ENCODE results near the gene CES1.
A peak's percentile ranks its signal among the peaks of the same experiment; 100 is the strongest.
"Not testable (repeated sequence)": the region's sequence is repeated elsewhere in the genome, so short reads cannot be mapped to it uniquely, and the experiment has no call there.

Gene CES1

DNA sequence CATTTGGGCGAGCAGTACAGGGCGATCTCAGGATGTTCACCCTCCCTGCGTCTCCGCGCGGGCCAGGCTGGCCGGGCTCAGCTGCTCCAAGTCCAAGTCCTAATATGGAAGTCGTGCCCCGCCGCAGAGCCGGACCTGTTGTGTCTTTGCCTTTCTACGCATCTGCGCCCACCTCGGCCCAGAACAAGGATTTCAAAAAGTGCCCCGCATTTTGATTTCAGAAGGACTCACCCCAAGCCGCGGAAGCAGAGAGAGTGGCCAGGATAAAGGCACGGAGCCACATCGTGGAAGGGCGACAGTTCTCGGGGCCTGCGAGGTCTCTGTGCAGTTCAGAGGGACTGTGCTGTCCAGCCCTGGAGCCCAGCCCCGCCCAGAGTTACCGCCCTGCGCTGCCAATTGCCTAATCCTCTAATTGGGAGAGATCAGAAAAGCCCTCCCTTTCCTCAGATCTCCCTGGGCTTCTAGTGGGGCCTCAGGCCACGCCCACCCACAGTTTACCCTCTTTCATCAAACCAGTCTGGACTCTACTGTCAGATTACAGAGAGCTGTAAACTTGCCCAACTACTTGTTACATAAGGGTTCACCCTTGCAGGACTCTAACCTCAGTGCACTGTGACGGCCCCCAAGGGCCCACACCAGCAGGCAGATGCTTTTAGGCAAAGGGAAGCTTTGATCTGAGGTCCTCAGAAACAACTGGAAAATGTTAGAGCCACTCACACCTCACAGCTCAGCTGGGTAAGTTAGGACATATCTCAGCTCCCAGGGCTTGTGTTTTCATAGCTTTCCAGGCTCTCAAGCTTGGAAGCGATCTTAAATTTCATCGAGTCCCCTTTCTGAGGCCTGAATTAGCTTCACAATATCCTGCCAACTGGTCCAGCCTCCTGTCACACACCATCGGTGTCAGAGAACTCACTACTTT lies at the start of gene CES1:
CES1 (minus strand) TSS at position 324 of the 919 bp plus-strand sequence; CDS start at position 283, 41 bp downstream.
- Histone ChIP-seq H3K9ac (ENCODE audit: low read length) (no peak within 1 kb of the TSS), H3K4me1 (ENCODE audit: control insufficient read depth, insufficient read depth, low read length) (no peaks in the 10 kb centered on the region), H3K4me3 (ENCODE audit: low read length) (peak within 1 kb of the TSS; percentile 34), H3K36me3 (ENCODE audit: control insufficient read depth, insufficient read depth, low read length) (no peaks in the 10 kb centered on the region), H3K27ac (ENCODE audit: low read depth, low read length) (peak within 1 kb of the TSS; percentile 78), H3K27me3 (ENCODE audit: control insufficient read depth, insufficient read depth, low read length) (no peaks in the 10 kb centered on the region)

DNA sequence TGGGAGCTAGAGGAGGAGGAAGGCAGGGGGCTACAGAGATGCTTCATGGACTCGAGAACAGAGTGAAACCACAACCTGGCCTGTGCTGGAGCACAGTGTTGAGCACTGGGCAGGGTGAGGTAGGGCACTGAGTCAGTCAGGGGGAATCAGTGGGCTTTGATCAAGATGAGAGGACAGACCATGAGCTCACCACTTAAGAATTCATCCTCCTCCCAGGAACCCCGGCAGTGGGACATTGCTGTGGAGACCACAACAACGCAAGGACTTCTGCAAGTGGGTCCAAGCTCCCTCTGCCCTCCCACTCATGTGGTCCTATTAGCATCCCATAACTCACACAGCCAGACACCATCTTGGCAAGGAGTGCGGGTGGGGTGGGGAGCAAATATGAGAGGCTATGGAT lies 44.0 kb upstream of the CES1 start:
- Histone ChIP-seq H3K4me3 (ENCODE audit: low read length) (no peak overlapping the region), H3K36me3 (ENCODE audit: control insufficient read depth, insufficient read depth, low read length) (no peaks in the 10 kb centered on the region), H3K27me3 (ENCODE audit: control insufficient read depth, insufficient read depth, low read length) (no peaks in the 10 kb centered on the region), H3K27ac (ENCODE audit: low read depth, low read length) (no peak overlapping the region), H3K4me1 (ENCODE audit: control insufficient read depth, insufficient read depth, low read length) (no peaks in the 10 kb centered on the region), H3K9ac (ENCODE audit: low read length) (no peak overlapping the region)

DNA sequence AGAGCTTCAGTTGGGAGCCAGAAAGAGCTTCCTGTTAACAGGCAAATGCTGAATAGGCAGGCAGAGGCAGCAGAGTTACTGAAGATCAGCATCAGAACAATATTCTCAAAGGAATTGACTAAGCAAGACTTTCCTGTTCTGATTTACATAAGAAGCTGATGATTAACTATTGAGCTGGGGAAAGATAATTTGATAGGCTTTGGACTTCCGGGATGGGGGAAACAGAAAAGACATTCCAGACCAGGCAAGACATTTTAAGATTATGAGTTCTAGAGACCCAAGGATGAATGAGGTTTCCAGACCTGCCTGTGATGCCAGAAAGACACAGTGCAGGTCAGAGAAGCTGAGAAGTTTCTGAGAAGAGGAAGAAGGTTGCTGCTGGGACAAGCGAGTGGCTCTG lies 42.4 kb upstream of the CES1 start, which contains the start of gene CES5A:
CES5A (minus strand) TSS at position 101 of the 400 bp plus-strand sequence. CDS start 152 bp downstream, outside the sequence.
- H3K4me3 ChIP-seq (ENCODE audit: low read length) = no peak within 1 kb of the TSS
- no peaks in the 10 kb centered on the region for H3K4me1 ChIP-seq (ENCODE audit: control insufficient read depth, insufficient read depth, low read length)
- no peak within 1 kb of the TSS for H3K9ac ChIP-seq (ENCODE audit: low read length)
- no peaks in the 10 kb centered on the region for H3K27me3 ChIP-seq (ENCODE audit: control insufficient read depth, insufficient read depth, low read length)
- no peaks in the 10 kb centered on the region for H3K36me3 ChIP-seq (ENCODE audit: control insufficient read depth, insufficient read depth, low read length)
- no peak within 1 kb of the TSS for H3K27ac ChIP-seq (ENCODE audit: low read depth, low read length)

DNA sequence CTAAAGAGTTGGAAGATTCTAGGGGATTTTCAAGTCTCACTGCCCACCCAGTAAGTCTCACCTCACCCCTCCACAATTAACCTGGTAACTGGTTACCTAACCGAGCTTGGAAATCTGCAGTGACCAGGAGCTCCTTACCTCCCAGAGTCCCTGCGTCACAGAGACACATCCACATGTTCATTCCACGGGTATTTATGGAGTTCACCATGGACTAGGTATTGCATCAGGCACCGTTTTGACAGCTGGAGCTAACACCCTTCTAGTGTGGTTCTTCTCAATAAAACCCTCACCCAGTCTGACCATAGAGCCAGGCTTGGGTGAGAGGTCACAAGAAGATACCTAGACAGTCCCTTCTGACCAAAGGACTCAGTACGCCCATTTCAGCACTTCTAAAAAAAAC lies 40.2 kb upstream of the CES1 start:
- Histone ChIP-seq H3K27me3 (ENCODE audit: control insufficient read depth, insufficient read depth, low read length) (no peaks in the 10 kb centered on the region), H3K4me1 (ENCODE audit: control insufficient read depth, insufficient read depth, low read length) (no peaks in the 10 kb centered on the region), H3K36me3 (ENCODE audit: control insufficient read depth, insufficient read depth, low read length) (no peaks in the 10 kb centered on the region), H3K4me3 (ENCODE audit: low read length) (no peak overlapping the region), H3K9ac (ENCODE audit: low read length) (no peak overlapping the region), H3K27ac (ENCODE audit: low read depth, low read length) (no peak overlapping the region)

DNA sequence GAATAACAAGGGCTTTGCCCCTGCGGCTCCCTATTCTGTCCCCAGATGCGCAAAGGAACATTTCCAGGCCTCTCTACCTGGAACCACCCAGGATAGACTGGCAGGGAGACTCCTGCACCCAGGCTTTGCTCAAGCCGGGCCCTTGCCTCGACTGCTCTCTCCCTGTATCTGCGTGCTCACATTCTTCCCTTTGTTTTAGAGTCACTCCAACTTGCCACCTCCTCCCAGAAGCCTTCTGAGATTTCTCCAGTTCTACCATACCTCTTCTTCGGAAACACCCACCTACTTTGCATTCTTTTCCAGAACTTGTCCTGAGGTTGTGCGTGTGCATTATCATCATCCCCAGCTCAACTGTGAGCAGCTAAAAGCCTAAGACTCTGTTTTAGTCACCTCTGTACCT lies 39.2 kb upstream of the CES1 start:
- no peaks in the 10 kb centered on the region for H3K27me3 ChIP-seq (ENCODE audit: control insufficient read depth, insufficient read depth, low read length)
- no peak overlapping the region for H3K27ac ChIP-seq (ENCODE audit: low read depth, low read length)
- no peaks in the 10 kb centered on the region for H3K36me3 ChIP-seq (ENCODE audit: control insufficient read depth, insufficient read depth, low read length)
- H3K9ac ChIP-seq (ENCODE audit: low read length) = no peak overlapping the region
- no peaks in the 10 kb centered on the region for H3K4me1 ChIP-seq (ENCODE audit: control insufficient read depth, insufficient read depth, low read length)
- H3K4me3 ChIP-seq (ENCODE audit: low read length) = no peak overlapping the region

DNA sequence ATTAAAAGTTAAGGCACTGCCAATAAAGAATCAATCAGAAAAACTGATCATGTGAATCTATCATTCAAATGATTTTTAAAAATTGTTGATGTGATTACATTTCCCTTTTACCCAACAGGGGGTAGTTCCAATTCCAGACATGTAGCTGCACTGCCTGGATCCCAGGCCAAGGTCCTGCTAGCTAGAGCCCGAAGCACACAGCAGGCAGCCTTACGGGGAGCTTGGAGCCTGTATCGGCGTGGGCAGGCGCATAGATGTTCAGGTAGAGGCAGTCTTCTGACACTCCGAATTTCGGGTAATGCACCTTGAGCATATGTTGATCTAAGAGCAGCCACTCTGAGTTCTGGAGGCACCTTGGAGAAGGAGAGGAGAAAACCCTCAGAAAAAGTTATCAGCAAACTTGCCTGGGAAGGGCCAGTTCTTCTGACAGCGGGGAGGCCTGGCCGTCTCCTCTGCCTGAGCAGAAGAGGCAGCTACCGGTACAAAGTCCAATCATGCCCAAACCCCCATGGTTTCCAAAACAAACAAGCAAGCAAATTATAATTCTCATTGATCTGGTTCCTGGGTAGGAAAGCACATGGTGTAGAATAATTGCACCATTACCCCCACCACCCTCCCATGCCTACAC lies 38.6 kb upstream of the CES1 start:
- no peak overlapping the region for H3K9ac ChIP-seq (ENCODE audit: low read length)
- no peaks in the 10 kb centered on the region for H3K36me3 ChIP-seq (ENCODE audit: control insufficient read depth, insufficient read depth, low read length)
- H3K27ac ChIP-seq (ENCODE audit: low read depth, low read length) = no peak overlapping the region
- H3K27me3 ChIP-seq (ENCODE audit: control insufficient read depth, insufficient read depth, low read length) = no peaks in the 10 kb centered on the region
- no peak overlapping the region for H3K4me3 ChIP-seq (ENCODE audit: low read length)
- H3K4me1 ChIP-seq (ENCODE audit: control insufficient read depth, insufficient read depth, low read length) = no peaks in the 10 kb centered on the region

DNA sequence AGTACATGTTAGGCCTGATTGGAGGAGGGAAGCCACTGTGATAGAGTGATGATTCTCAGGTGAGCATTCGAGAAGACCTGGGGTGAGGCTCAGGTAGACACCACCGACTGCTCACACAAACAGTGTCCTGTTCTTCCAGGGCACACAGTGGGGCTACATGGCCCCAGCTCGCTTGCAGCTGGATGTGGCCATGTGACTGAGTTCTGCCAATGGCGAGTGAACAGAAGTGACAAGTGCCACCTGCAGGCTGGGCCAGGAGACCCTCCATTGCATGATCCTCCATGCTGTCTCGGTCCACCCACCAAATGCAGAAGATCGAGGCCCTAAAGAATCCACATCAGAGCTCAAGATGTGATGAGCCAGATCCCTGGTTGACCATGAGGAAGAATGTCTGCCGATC lies 36.1 kb upstream of the CES1 start:
- Histone ChIP-seq H3K4me1 (ENCODE audit: control insufficient read depth, insufficient read depth, low read length) (no peaks in the 10 kb centered on the region), H3K27me3 (ENCODE audit: control insufficient read depth, insufficient read depth, low read length) (no peaks in the 10 kb centered on the region), H3K27ac (ENCODE audit: low read depth, low read length) (no peak overlapping the region)

DNA sequence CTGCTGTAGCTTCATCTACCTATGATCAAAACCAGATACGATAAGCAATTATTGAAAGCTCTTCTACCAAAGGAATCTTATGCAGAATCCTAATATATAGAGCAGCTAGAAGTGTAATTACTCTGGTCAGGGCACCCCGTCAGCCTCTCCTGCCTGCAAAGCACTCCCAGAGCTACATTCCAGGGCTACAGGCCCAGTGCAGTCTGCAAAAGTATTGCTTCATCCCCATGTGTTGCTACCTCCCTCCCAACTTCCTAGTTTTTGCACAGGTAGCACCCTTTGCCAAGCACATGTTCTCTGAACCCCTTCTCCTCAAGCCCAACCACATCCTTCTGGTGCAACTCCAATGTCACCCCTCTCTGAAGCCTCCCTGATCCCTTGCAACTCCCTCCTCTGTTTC lies 35.2 kb upstream of the CES1 start:
- Histone ChIP-seq H3K4me1 (ENCODE audit: control insufficient read depth, insufficient read depth, low read length) (no peaks in the 10 kb centered on the region), H3K4me3 (ENCODE audit: low read length) (no peak overlapping the region), H3K36me3 (ENCODE audit: control insufficient read depth, insufficient read depth, low read length) (no peaks in the 10 kb centered on the region), H3K9ac (ENCODE audit: low read length) (no peak overlapping the region), H3K27me3 (ENCODE audit: control insufficient read depth, insufficient read depth, low read length) (no peaks in the 10 kb centered on the region), H3K27ac (ENCODE audit: low read depth, low read length) (no peak overlapping the region)

More for the DNA sequence above, 36.1 kb upstream of the CES1 start:
- no peaks in the 10 kb centered on the region for H3K36me3 ChIP-seq (ENCODE audit: control insufficient read depth, insufficient read depth, low read length)
- no peak overlapping the region for H3K9ac ChIP-seq (ENCODE audit: low read length)
- no peak overlapping the region for H3K4me3 ChIP-seq (ENCODE audit: low read length)

DNA sequence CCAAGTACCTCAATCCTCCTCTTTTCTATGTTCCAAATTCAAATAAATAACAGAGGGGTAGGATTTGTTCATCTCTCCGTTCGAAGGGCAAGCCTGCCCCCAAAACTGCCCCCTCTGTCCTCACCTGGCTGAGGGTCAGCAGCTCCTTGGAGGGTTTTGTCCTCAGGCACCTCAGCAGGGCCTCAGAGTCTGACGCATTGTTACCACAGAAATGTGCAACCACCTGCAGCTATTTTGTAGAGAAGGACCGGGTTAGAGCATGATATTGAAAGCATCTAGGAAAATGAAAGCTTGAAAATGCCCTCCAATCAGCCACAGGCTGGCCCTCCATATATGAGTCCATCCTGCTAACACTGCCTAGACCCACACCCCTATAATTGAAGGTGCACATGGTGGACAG lies 28.4 kb upstream of the CES1 start:
- H3K9ac ChIP-seq (ENCODE audit: low read length) = no peak overlapping the region
- H3K4me3 ChIP-seq (ENCODE audit: low read length) = no peak overlapping the region
- H3K36me3 ChIP-seq (ENCODE audit: control insufficient read depth, insufficient read depth, low read length) = no peaks in the 10 kb centered on the region
- no peaks in the 10 kb centered on the region for H3K4me1 ChIP-seq (ENCODE audit: control insufficient read depth, insufficient read depth, low read length)
- no peak overlapping the region for H3K27ac ChIP-seq (ENCODE audit: low read depth, low read length)
- no peaks in the 10 kb centered on the region for H3K27me3 ChIP-seq (ENCODE audit: control insufficient read depth, insufficient read depth, low read length)

DNA sequence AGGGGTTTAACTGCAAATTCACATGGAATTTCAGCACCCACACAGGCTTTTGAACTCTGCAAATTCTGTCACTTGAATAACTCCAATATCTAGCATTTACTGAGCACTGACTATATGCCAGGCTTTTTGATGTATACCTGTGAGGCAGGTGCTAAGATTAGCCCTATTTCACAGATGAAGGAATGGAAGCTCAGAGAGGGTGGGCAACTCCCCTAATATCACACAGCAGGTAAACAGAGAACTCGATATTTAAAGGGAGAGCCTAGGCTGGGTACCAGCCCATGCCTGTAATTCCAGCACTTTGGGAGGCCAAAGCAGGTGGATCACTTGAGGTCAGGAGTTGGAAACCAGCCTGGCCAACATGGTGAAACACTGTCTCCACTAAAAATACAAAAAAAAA lies 24.8 kb upstream of the CES1 start:
- not testable (repeated sequence) for H3K36me3 ChIP-seq (ENCODE audit: control insufficient read depth, insufficient read depth, low read length); H3K4me1 ChIP-seq (ENCODE audit: control insufficient read depth, insufficient read depth, low read length); H3K27ac ChIP-seq (ENCODE audit: low read depth, low read length); H3K4me3 ChIP-seq (ENCODE audit: low read length); H3K9ac ChIP-seq (ENCODE audit: low read length); H3K27me3 ChIP-seq (ENCODE audit: control insufficient read depth, insufficient read depth, low read length)

DNA sequence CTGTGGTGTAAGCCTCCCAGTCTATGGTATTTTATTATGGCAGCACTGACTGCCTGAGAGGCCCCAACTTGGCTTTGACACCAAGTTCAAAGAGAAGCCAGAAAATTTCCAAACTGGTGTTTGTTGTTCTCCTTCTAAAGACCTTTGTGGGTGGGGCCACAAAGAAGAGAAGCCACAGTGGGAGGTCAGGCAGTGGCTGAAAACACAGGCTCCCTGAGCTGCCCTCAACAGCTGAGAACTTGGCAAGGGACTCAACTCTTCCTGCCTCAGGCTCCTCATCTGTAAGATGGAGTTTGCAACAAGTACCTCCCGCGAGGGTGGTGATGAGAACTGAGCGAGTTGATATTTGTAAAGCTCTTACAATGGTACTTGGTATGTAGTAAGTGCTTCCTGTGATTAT lies 24.1 kb upstream of the CES1 start:
- no peak overlapping the region for H3K27ac ChIP-seq (ENCODE audit: low read depth, low read length)
- H3K4me3 ChIP-seq (ENCODE audit: low read length) = no peak overlapping the region
- no peak overlapping the region for H3K9ac ChIP-seq (ENCODE audit: low read length)
- H3K4me1 ChIP-seq (ENCODE audit: control insufficient read depth, insufficient read depth, low read length) = no peaks in the 10 kb centered on the region
- H3K36me3 ChIP-seq (ENCODE audit: control insufficient read depth, insufficient read depth, low read length) = no peaks in the 10 kb centered on the region
- no peaks in the 10 kb centered on the region for H3K27me3 ChIP-seq (ENCODE audit: control insufficient read depth, insufficient read depth, low read length)

DNA sequence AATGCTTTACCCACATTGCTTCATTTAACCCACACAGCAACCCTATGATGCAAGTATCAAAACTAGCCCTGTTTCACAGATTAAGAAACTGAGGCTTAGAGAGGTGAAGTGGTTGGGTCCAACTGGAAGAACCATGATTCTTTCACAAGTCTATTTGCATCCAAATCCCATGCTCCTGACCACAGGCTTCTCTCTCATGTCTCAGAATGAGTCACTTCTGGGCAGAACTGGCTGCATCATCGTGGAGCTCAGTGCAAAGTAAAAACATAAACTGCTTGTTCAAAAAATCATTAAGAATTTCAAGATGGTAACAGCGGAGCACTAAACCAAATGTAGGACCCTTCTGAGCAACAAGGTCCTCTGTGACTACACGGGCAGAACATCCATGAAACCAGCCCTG lies 20.2 kb upstream of the CES1 start:
- Histone ChIP-seq H3K27me3 (ENCODE audit: control insufficient read depth, insufficient read depth, low read length) (no peaks in the 10 kb centered on the region), H3K9ac (ENCODE audit: low read length) (no peak overlapping the region), H3K4me3 (ENCODE audit: low read length) (no peak overlapping the region), H3K36me3 (ENCODE audit: control insufficient read depth, insufficient read depth, low read length) (no peaks in the 10 kb centered on the region), H3K4me1 (ENCODE audit: control insufficient read depth, insufficient read depth, low read length) (no peaks in the 10 kb centered on the region), H3K27ac (ENCODE audit: low read depth, low read length) (no peak overlapping the region)

DNA sequence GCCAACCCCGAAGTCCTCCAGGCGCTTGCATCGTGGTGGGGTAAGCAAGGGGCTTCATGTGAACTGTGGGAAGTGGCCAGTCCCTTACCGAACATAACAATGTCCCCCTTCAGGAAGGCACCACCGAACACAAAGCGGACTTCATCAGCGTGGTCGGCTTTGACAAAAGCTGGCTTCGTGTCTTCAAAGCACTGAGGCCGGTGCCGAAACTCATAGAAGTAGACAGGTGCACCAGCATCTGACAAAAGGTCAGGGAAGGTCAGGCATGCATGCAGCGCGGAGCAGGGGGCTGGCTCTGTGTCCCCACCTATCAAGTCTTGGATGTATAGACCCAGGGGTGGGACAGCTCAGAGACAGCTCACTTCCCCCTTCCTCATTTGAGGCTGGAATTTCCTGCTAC lies 16.6 kb upstream of the CES1 start:
- Histone ChIP-seq H3K27me3 (ENCODE audit: control insufficient read depth, insufficient read depth, low read length) (no peaks in the 10 kb centered on the region), H3K4me3 (ENCODE audit: low read length) (no peak overlapping the region), H3K9ac (ENCODE audit: low read length) (no peak overlapping the region), H3K36me3 (ENCODE audit: control insufficient read depth, insufficient read depth, low read length) (no peaks in the 10 kb centered on the region), H3K4me1 (ENCODE audit: control insufficient read depth, insufficient read depth, low read length) (no peaks in the 10 kb centered on the region), H3K27ac (ENCODE audit: low read depth, low read length) (no peak overlapping the region)
